ENCODE measurements around the gene TENM4. TPM values are rescaled to one million over a fixed set of nuclear protein-coding genes. Genes with fewer than 3 reads are reported as not detected.

The TENM4 gene
- total RNA-seq, 1 donor from 2014 or later, result 43.2 TPM

- H3K9me3 Mint-ChIP-seq, result no peaks in the 10 kb centered on the region
- no peak overlapping the region for H3K27ac Mint-ChIP-seq (ENCODE audit: unreplicated experiment)
- no peak for DNase-seq (ENCODE audit: low read depth, low spot score)
Observed at GRCh38 chr11:78786086-78786485, 654.7 kb downstream of the TENM4 start.

DNA sequence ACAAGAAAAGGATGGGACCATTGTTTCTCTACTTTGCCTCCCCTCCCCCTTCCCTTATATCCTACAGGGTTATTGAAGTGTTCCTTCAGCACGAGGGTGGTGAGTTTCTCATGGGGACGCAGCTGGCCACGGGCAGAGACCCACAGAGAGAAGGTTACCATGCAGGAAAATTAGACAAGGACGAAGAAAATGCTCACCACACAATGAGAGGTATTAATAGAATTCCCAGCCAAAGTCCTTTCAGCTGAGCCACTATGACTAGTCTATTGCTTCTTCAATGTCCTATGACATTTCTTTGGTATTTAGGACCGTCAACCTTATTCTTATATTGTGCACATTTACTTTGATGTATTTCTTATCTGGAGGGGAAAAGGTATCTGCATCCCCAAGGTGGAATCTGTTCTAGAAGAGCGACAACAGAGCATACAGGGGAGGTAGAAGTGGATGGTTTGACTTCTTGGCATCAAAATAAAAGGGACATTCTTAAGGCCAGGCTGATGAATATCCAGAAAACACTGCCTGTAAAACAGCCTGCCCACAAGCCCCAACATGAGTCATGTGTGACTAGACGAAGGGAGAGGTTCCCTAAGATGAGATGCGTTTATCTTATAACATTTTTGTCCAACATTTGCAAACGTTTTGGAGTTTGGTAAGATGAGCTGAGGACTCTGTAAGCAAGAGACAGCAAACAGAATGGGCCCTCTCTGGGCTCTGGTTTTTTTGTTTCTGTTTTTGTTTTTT lies 656.3 kb downstream of the TENM4 start:
- H3K4me1 Mint-ChIP-seq, result peaks cover 18% of the 10 kb centered on the region
- no peaks in the 10 kb centered on the region for H3K9me3 Mint-ChIP-seq
- no peak overlapping the region for H3K27ac Mint-ChIP-seq (ENCODE audit: unreplicated experiment)
- no peaks in the 10 kb centered on the region for H3K27me3 Mint-ChIP-seq (ENCODE audit: low read depth)
- H3K4me3 Mint-ChIP-seq, result no peak overlapping the region
- H3K36me3 Mint-ChIP-seq (ENCODE audit: low read depth), result no peaks in the 10 kb centered on the region
- TF ChIP-seq, protein P1, sequence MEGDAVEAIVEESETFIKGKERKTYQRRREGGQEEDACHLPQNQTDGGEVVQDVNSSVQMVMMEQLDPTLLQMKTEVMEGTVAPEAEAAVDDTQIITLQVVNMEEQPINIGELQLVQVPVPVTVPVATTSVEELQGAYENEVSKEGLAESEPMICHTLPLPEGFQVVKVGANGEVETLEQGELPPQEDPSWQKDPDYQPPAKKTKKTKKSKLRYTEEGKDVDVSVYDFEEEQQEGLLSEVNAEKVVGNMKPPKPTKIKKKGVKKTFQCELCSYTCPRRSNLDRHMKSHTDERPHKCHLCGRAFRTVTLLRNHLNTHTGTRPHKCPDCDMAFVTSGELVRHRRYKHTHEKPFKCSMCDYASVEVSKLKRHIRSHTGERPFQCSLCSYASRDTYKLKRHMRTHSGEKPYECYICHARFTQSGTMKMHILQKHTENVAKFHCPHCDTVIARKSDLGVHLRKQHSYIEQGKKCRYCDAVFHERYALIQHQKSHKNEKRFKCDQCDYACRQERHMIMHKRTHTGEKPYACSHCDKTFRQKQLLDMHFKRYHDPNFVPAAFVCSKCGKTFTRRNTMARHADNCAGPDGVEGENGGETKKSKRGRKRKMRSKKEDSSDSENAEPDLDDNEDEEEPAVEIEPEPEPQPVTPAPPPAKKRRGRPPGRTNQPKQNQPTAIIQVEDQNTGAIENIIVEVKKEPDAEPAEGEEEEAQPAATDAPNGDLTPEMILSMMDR (conservative IDR thresholded peaks at IDR 0.05), result no peak
- DNase-seq (ENCODE audit: low read depth, low spot score), result no peak

More at GRCh38 chr11:78786086-78786485, 654.7 kb downstream of the TENM4 start:
- H3K36me3 Mint-ChIP-seq (ENCODE audit: low read depth), result no peaks in the 10 kb centered on the region
- no peaks in the 10 kb centered on the region for H3K27me3 Mint-ChIP-seq (ENCODE audit: low read depth)
- H3K4me1 Mint-ChIP-seq, result peaks cover 18% of the 10 kb centered on the region
- no peak overlapping the region for H3K4me3 Mint-ChIP-seq
- TF ChIP-seq, protein P1 (conservative IDR thresholded peaks at IDR 0.05), result no peak

GRCh38 chr11:78783846-78784245 lies 657.0 kb downstream of the TENM4 start:
- H3K27ac Mint-ChIP-seq (ENCODE audit: unreplicated experiment), result no peak overlapping the region
- peaks cover 18% of the 10 kb centered on the region for H3K4me1 Mint-ChIP-seq
- no peak for DNase-seq (ENCODE audit: low read depth, low spot score)
- TF ChIP-seq, protein P1 (conservative IDR thresholded peaks at IDR 0.05), result no peak
- no peak overlapping the region for H3K4me3 Mint-ChIP-seq
- no peaks in the 10 kb centered on the region for H3K9me3 Mint-ChIP-seq
- H3K27me3 Mint-ChIP-seq (ENCODE audit: low read depth), result no peaks in the 10 kb centered on the region
- no peaks in the 10 kb centered on the region for H3K36me3 Mint-ChIP-seq (ENCODE audit: low read depth)

- no peaks in the 10 kb centered on the region for H3K27me3 Mint-ChIP-seq (ENCODE audit: low read depth)
- peaks cover 18% of the 10 kb centered on the region for H3K4me1 Mint-ChIP-seq
- H3K27ac Mint-ChIP-seq (ENCODE audit: unreplicated experiment), result no peak overlapping the region
- H3K9me3 Mint-ChIP-seq, result no peaks in the 10 kb centered on the region
- no peak overlapping the region for H3K4me3 Mint-ChIP-seq
- TF ChIP-seq, protein P1 (conservative IDR thresholded peaks at IDR 0.05), result no peak
- H3K36me3 Mint-ChIP-seq (ENCODE audit: low read depth), result no peaks in the 10 kb centered on the region
- DNase-seq (ENCODE audit: low read depth, low spot score), result no peak
Observed at GRCh38 chr11:78783301-78783700, 657.5 kb downstream of the TENM4 start.

GRCh38 chr11:78782725-78783124 lies 658.1 kb downstream of the TENM4 start:
- peaks cover 18% of the 10 kb centered on the region for H3K4me1 Mint-ChIP-seq
- H3K27ac Mint-ChIP-seq (ENCODE audit: unreplicated experiment), result no peak overlapping the region
- H3K9me3 Mint-ChIP-seq, result no peaks in the 10 kb centered on the region
- DNase-seq (ENCODE audit: low read depth, low spot score), result no peak
- no peaks in the 10 kb centered on the region for H3K27me3 Mint-ChIP-seq (ENCODE audit: low read depth)
- no peaks in the 10 kb centered on the region for H3K36me3 Mint-ChIP-seq (ENCODE audit: low read depth)
- TF ChIP-seq, protein P1 (conservative IDR thresholded peaks at IDR 0.05), result no peak
- no peak overlapping the region for H3K4me3 Mint-ChIP-seq
